ENCODE results near the gene NARF. TPM values are rescaled to one million over a fixed set of nuclear protein-coding genes. Genes with fewer than 3 reads are reported as not detected.

NARF gene
- total RNA-seq, 2 experiments from 2014 or later = 106 to 121 TPM

- no peaks in the 10 kb centered on the region for H3K36me3 Mint-ChIP-seq
- ATAC-seq (ENCODE audit: low read depth) (no peak), DNase-seq (no peak)
- POLR2A ChIA-PET = interaction anchor here (0.6 to 1.4 kb wide), 2 partner anchors 9 to 13 kb away, joined by 3 to 4 read pairs; no protein-coding TSS in a partner anchor
- peaks cover 3% of the 10 kb centered on the region for H3K4me1 Mint-ChIP-seq
- peak overlapping the region; percentile 38 for H3K27ac Mint-ChIP-seq
- no peaks in the 10 kb centered on the region for H3K27me3 Mint-ChIP-seq
- H3K4me3 Mint-ChIP-seq = no peak overlapping the region
- H3K9me3 Mint-ChIP-seq = no peaks in the 10 kb centered on the region
Measured at GRCh38 chr17:82436601-82437324, 21.8 kb upstream of the NARF start.

- Mint-ChIP-seq H3K27ac (peak overlapping the region; percentile 38), H3K36me3 (no peaks in the 10 kb centered on the region), H3K4me1 (peaks cover 3% of the 10 kb centered on the region), H3K27me3 (no peaks in the 10 kb centered on the region), H3K4me3 (no peak overlapping the region), H3K9me3 (no peaks in the 10 kb centered on the region)
- POLR2A ChIA-PET = interaction anchor here (2.3 kb wide), 1 partner anchor 12 kb away, joined by 11 read pairs; no protein-coding TSS in a partner anchor
- DNase-seq (no peak), ATAC-seq (ENCODE audit: low read depth) (no peak)
Measured at GRCh38 chr17:82437325-82437668, 21.2 kb upstream of the NARF start.

- peaks cover 3% of the 10 kb centered on the region for H3K36me3 Mint-ChIP-seq
- H3K4me1 Mint-ChIP-seq = peaks cover 3% of the 10 kb centered on the region
- ATAC-seq (ENCODE audit: low read depth) (no peak), DNase-seq (no peak)
- H3K27me3 Mint-ChIP-seq = no peaks in the 10 kb centered on the region
- H3K27ac Mint-ChIP-seq = no peak overlapping the region
- POLR2A ChIA-PET = interaction anchor here (0.7 to 2.3 kb wide), 4 partner anchors 9 to 19 kb away, joined by 3 to 11 read pairs (median 4); no protein-coding TSS in a partner anchor
- no peaks in the 10 kb centered on the region for H3K9me3 Mint-ChIP-seq
- no peak overlapping the region for H3K4me3 Mint-ChIP-seq
Measured at GRCh38 chr17:82438401-82439193, 19.9 kb upstream of the NARF start.

GRCh38 chr17:82439194-82439828, 19.2 kb upstream of the NARF start:
- H3K4me1 Mint-ChIP-seq = peaks cover 3% of the 10 kb centered on the region
- H3K9me3 Mint-ChIP-seq = no peaks in the 10 kb centered on the region
- H3K4me3 Mint-ChIP-seq = no peak overlapping the region
- ATAC-seq (ENCODE audit: low read depth) = no peak
- POLR2A ChIA-PET = interaction anchor here (1.2 to 2.3 kb wide), 3 partner anchors 10 to 20 kb away, joined by 3 to 11 read pairs (median 4); no protein-coding TSS in a partner anchor
- no peak for DNase-seq
- no peaks in the 10 kb centered on the region for H3K27me3 Mint-ChIP-seq
- no peak overlapping the region for H3K27ac Mint-ChIP-seq
- H3K36me3 Mint-ChIP-seq = peaks cover 3% of the 10 kb centered on the region

- no peaks in the 10 kb centered on the region for H3K27me3 Mint-ChIP-seq
- POLR2A ChIA-PET = interaction anchor here (1.2 to 1.3 kb wide), 2 partner anchors 9 to 20 kb away, joined by 3 to 6 read pairs; no protein-coding TSS in a partner anchor
- no peak overlapping the region for H3K27ac Mint-ChIP-seq
- no peaks in the 10 kb centered on the region for H3K4me1 Mint-ChIP-seq
- peaks cover 3% of the 10 kb centered on the region for H3K36me3 Mint-ChIP-seq
- ATAC-seq (ENCODE audit: low read depth) (no peak), DNase-seq (no peak)
- no peak overlapping the region for H3K4me3 Mint-ChIP-seq
- no peaks in the 10 kb centered on the region for H3K9me3 Mint-ChIP-seq
Measured at GRCh38 chr17:82439829-82440365, 18.6 kb upstream of the NARF start.

- H3K27me3 Mint-ChIP-seq = no peaks in the 10 kb centered on the region
- H3K9me3 Mint-ChIP-seq = no peaks in the 10 kb centered on the region
- H3K4me1 Mint-ChIP-seq = no peaks in the 10 kb centered on the region
- peak overlapping the region; percentile 11 for H3K27ac Mint-ChIP-seq
- DNase-seq (no peak), ATAC-seq (ENCODE audit: low read depth) (no peak)
- H3K4me3 Mint-ChIP-seq = no peak overlapping the region
- POLR2A ChIA-PET = interaction anchor here (1.2 to 1.3 kb wide), 2 partner anchors 9 to 21 kb away, joined by 3 to 6 read pairs; no protein-coding TSS in a partner anchor
- peaks cover 3% of the 10 kb centered on the region for H3K36me3 Mint-ChIP-seq
Measured at GRCh38 chr17:82440469-82440981, 18.0 kb upstream of the NARF start.

GRCh38 chr17:82440991-82441627, 17.4 kb upstream of the NARF start:
- no peak for DNase-seq
- Mint-ChIP-seq H3K27ac (peak overlapping the region; percentile 60), H3K4me1 (peaks cover 1% of the 10 kb centered on the region), H3K27me3 (no peaks in the 10 kb centered on the region), H3K9me3 (no peaks in the 10 kb centered on the region), H3K36me3 (peaks cover 3% of the 10 kb centered on the region), H3K4me3 (no peak overlapping the region)
- peak; percentile 5 for ATAC-seq (ENCODE audit: low read depth)
- POLR2A ChIA-PET = interaction anchor here (1.3 kb wide), 1 partner anchor 8 kb away, joined by 6 read pairs; no protein-coding TSS in a partner anchor

- no peaks in the 10 kb centered on the region for H3K9me3 Mint-ChIP-seq
- DNase-seq (no peak), ATAC-seq (ENCODE audit: low read depth) (no peak)
- peaks cover 3% of the 10 kb centered on the region for H3K36me3 Mint-ChIP-seq
- H3K27me3 Mint-ChIP-seq = no peaks in the 10 kb centered on the region
- H3K27ac Mint-ChIP-seq = no peak overlapping the region
- H3K4me1 Mint-ChIP-seq = peaks cover 2% of the 10 kb centered on the region
- H3K4me3 Mint-ChIP-seq = no peak overlapping the region
- POLR2A ChIA-PET = interaction anchor here (0.6 to 1.2 kb wide), 3 partner anchors 12 to 59 kb away, joined by 3 read pairs; partner anchors contain the start of gene OGFOD3
Measured at GRCh38 chr17:82441691-82442487, 16.7 kb upstream of the NARF start.

- H3K4me1 Mint-ChIP-seq = peaks cover 6% of the 10 kb centered on the region
- no peaks in the 10 kb centered on the region for H3K27me3 Mint-ChIP-seq
- no peak overlapping the region for H3K4me3 Mint-ChIP-seq
- peaks cover 5% of the 10 kb centered on the region for H3K36me3 Mint-ChIP-seq
- ATAC-seq (ENCODE audit: low read depth) = no peak
- no peaks in the 10 kb centered on the region for H3K9me3 Mint-ChIP-seq
- POLR2A ChIA-PET = interaction anchor here (0.6 to 1.2 kb wide), 2 partner anchors 13 to 58 kb away, joined by 3 read pairs; no protein-coding TSS in a partner anchor
- no peak for DNase-seq
- no peak overlapping the region for H3K27ac Mint-ChIP-seq
Measured at GRCh38 chr17:82442643-82443464, 15.7 kb upstream of the NARF start.

- no peak overlapping the region for H3K27ac Mint-ChIP-seq
- POLR2A ChIA-PET = no interaction called here
- H3K36me3 Mint-ChIP-seq = peaks cover 5% of the 10 kb centered on the region
- peaks cover 6% of the 10 kb centered on the region for H3K4me1 Mint-ChIP-seq
- H3K27me3 Mint-ChIP-seq = no peaks in the 10 kb centered on the region
- no peak overlapping the region for H3K4me3 Mint-ChIP-seq
- DNase-seq (no peak), ATAC-seq (ENCODE audit: low read depth) (no peak)
- H3K9me3 Mint-ChIP-seq = no peaks in the 10 kb centered on the region
Measured at GRCh38 chr17:82443465-82444283, 14.9 kb upstream of the NARF start.

Measured in activated naive CD8-positive, alpha-beta T cell treated with anti-CD3 and anti-CD28 coated beads, Interleukin-2, amount 10 ng/mL, durations not matched to agents 7 days and 5 days (primary cell).